GM21737 (cell line): ENCODE measurements around the gene FKBP8.
"Not testable (repeated sequence)": the region's sequence is repeated elsewhere in the genome, so short reads cannot be mapped to it uniquely, and the experiment has no call there.

Experiments used
- ATAC-seq: cut with Tn5 transposase; IDR thresholded peaks from one replicate; pipeline ENCODE4 v1.9.1; 2021; ENCODE audit warnings: mild to moderate bottlenecking, moderate library complexity; ENCODE audit not compliant: unreplicated experiment

Gene FKBP8

DNA sequence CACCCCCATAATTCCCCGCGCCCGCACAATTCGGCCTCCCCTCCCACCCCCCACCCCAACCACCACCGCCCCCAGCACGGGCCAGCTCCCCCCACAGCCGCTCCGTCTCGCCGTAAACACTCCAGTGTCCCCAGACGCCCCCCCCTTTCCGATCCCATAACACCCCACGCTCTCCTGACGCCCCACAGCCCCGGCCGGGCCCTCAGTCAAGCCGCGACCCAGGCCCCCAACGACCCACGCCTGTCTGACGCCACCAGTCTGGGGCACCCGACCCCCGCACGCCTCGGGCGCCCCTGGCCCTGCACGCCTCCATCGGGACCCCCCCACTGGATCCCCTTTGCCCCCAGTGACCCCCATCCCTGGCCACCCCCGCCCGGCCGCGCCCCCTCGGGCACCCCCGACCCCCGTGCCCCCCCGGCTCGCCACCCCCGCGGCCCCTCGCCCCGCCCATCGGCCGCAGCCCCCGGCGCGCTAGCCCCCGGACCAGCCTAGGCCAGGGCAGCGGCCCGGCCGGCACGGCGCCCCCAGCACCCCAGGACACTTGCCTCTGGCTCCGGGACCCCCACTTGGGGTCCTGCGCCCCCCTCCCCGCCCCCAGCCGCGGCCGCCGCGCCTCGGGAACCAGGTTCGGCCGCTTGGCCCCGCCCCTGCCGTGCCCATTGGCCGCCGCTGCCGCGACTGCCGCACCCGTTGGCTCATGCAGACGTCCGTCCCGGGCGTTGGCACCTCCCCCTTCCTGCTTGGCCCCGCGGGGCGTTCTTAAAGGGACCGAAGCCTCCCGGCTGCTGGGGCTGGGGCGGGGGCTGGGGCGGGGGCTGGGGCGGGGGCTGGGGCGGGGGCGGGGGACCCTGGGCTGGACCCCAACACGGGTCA, at the start of gene FKBP8:
Gene FKBP8, minus strand, starts transcription at position 633 of the 873 bp plus-strand sequence. CDS start 1,603 bp downstream, outside the sequence.
- ATAC-seq = peak; percentile 90

DNA sequence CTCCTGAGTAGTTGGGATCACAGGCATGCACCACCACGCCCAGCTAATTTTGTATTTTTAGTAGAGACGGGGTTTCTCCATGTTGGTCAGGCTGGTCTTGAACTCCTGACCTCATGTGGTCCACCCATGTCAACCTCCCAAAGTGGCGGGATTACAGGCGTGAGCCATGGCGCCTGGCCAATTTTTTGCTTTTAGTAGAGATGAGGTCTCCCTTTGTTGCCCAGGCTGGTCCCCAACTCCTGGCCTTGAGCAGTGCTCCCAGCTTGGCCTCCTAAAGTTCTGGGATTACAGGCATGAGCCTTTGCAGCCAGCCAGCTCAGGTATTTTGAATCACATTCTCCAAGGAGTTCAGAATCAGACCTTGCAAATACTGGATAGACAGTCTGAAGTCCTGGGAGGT, 49.4 kb upstream of the FKBP8 start:
- ATAC-seq = not testable (repeated sequence)

DNA sequence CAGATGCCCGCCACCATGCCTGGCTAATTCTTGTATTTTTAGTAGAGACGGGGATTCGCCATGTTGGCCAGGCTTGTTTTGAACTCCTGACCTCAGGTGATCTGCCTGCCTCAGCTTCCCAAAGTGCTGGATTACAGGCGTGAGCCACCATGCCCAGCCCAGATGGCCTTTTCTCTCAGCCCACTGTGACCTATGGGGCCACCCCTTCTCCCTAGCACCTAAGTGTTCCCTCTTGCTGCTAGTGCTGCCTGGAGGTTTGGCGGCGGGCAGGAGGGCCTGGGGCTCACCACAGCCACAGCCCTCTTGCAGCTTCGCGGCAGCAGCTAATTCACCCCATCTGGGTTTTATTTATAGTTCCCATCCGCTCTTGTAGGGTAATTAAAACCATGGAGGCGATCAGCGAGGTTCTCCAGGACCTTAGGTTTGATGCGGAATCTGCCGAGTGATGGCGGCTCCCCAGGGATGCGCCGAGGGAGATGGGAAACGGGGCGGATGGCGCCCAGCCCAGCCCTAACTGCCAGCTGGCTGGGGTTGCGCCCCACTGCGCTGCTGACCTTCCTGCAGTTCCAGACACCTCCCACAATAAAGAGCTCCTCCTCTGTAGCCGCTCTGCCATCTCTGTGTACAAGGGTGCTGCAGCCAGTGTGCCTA, 48.5 kb upstream of the FKBP8 start:
- ATAC-seq = no peak

DNA sequence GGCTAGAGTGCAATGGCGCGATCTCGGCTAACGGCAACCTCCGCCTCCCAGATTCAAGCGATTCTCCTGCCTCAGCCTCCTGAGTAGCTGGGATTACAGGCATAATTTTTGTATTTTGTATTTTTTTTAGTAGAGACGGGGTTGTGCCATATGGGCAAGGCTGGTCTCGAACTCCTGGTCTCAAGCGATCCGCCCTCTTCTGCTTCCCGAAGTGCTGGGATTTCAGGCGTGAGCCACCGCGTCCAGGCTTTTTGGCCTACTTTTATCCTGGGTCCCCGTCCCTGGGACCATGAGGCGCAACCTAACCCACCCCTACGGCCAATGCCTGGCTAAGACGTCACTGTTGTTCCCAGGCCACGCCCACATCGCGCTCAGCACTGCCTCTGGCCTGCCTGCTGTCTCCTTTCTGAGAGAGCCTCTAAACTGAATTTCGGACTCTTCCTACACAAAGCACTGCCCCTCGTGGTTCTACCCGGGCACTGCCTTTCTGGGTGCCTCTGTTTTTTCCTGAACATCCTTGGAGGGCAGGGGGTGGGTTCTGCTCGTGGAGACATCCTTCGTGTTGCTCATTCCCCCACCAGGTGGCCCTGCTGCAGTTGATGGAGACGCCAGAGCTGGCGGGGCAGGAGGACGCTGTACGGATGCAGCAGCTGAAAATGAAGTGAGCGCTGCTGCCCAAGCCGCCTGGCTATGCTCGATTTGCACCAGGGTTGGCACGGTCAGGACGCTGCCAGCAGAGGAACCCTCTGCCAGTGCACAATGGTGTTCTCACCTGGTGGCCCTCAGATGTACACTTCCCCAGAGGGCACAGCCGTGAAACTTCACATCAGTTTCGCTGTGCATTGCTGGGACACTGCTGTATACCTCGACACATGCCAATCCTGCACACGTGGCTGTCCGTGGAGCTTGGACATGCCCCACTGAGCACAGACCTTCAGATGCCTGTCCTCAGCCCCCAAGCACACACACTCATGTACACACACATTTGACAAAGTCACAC, 47.2 kb upstream of the FKBP8 start:
- no peak for ATAC-seq

DNA sequence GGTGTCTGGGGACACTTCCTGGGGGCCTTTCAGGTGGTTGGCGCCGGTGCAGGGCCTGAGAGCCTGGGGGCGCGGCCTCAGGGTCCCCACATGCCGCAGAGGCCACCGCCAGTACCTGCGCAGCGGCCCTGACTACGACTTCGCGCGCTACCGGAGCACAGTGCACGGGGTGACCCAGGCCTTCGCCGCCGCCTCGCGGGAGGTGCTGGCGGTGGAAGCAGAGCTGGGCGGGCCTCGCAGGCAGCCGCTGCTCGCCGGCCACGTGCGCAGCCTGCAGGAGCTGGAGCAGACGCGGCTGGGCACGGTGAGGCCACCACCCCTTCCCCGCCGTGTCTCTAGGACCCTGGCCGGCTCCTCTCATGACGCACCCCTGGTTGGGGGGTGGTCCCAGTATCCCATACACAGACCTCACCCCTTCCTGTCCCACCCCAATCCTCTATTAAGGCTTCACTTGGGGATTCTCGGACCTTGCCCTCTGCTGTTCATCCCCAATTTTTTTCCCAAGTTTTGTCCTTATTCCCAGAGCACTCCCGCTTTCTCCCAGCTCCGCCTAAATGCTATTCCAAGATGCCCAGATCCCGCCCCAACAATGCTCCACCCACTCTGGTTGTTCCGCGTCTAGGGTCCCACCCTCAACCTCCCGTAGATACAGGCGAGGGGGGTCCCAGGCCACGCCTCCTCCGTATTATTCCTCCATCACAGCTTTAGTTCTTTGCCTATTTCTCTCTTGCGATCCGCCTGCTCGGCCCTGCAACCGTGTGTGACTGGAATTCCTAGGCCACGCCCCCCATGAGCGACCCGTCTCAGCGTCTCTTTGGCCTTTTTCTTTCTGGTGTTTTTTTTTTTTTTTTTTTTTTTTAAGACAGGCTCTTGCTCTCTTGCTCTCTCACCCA, 46.3 kb upstream of the FKBP8 start:
- peak; percentile 39 for ATAC-seq

DNA sequence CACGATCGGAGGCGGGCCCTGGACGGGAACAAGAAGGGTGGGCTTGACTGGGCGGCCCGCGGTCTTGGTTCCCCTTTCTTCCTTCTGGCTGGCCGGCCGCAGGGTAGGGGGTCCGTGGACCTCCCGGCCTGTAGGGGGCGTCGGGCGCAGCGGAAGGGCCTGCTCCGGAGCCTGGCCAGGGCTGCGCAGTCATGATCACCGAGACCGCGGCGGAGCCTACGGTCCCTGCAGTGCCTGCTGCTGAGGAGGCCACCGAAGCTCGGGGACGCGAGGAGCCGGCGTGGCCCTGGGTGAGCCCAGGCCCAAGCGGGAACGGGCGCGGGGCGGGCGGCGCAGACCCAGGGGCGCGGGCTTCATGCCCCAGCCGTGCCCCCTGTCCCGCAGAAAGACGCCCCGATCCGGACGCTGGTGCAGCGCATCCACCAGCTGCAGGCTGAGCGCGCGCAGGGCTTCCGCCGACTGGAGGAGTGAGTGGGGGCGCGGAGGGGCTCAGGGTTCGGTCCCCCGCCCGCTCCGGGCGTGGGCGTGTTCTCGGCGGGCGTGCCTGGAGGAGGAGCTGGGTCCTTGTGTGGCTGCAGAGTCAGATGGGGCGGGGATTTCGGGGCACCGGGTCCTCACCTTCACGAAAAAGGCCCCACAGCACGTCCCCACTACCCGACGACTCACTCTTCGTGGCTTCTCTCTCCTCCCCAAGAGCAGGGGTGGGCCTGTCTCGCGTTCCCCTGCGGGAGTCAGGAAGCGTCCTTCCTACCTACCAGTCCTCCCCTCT, 45.4 kb upstream of the FKBP8 start, which contains the start of gene REX1BD:
Gene REX1BD, plus strand, starts transcription at position 188 of the 769 bp plus-strand sequence. Its CDS starts 4 bp downstream, at position 192.
- ATAC-seq = peak; percentile 72

- ATAC-seq = no peak
Measured at GRCh38 chr19:18587962-18588610, 44.7 kb upstream of the FKBP8 start.

- no peak for ATAC-seq
Measured at GRCh38 chr19:18587561-18587960, 44.2 kb upstream of the FKBP8 start.

- ATAC-seq = no peak
Measured at GRCh38 chr19:18586306-18586705, 42.9 kb upstream of the FKBP8 start.

GRCh38 chr19:18580311-18580710, 36.9 kb upstream of the FKBP8 start:
- no peak for ATAC-seq

- no peak for ATAC-seq
Measured at GRCh38 chr19:18577365-18577914, 34.1 kb upstream of the FKBP8 start.

GRCh38 chr19:18576383-18576782, 33.0 kb upstream of the FKBP8 start:
- ATAC-seq = no peak

DNA sequence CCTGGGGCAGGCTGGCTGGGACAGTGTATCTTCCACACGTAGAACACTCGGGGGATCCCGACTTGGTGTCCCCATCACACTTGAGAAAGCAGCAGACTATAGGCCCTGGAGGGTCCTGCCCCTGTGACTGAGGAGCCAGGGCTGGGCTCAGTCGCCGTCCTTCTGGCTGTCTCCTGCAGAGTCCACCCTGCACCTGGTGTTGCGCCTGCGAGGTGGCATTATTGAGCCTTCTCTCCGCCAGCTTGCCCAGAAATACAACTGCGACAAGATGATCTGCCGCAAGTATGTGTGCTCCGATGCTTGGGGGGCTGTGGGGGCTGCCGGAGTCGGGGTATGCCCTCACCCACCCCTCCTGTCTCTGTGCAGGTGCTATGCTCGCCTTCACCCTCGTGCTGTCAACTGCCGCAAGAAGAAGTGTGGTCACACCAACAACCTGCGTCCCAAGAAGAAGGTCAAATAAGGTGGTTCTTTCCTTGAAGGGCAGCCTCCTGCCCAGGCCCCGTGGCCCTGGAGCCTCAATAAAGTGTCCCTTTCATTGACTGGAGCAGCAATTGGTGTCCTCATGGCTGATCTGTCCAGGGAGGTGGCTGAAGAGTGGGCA, 31.4 kb upstream of the FKBP8 start:
- ATAC-seq = no peak

- peak; percentile 78 for ATAC-seq
Measured at GRCh38 chr19:18571564-18572344, 28.4 kb upstream of the FKBP8 start, which contains the start of gene UBA52. UBA52 (plus strand) TSS chr19:18571857; CDS start chr19:18573301, 1,444 bp downstream.

- no peak for ATAC-seq
Measured at GRCh38 chr19:18568367-18568766, 25.0 kb upstream of the FKBP8 start.

DNA sequence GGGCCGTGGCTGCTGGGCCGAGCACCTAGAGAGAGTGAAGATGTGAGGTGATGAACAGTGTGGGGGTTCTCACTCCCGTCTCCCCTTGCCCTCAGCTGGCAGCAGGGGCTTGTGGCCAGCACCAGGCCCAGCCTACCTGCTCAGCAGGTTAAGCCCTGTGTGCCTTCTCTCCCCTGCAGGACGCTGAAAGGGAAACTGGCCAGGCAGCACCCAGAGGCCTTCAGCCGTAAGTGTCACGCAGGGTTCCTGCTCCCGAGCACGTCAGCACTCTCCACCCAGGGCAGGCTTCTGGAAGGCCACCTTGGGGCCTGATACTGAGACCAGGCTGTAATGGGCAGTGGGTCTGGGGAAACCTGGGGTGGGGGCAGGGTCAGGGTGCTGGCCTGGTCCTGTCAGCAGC, 23.6 kb upstream of the FKBP8 start:
- ATAC-seq = no peak

GRCh38 chr19:18562086-18562485, 18.7 kb upstream of the FKBP8 start:
- no peak for ATAC-seq
